HG03460 (cell line): ENCODE results near the gene PRXL2B.
"Not testable (repeated sequence)": the region's sequence is repeated elsewhere in the genome, so short reads cannot be mapped to it uniquely, and the experiment has no call there.

ENCODE experiments used
- ATAC-seq: cut with Tn5 transposase; IDR thresholded peaks from one replicate; pipeline ENCODE4 v1.9.1; 2021; ENCODE audit not compliant: unreplicated experiment

The PRXL2B gene

DNA sequence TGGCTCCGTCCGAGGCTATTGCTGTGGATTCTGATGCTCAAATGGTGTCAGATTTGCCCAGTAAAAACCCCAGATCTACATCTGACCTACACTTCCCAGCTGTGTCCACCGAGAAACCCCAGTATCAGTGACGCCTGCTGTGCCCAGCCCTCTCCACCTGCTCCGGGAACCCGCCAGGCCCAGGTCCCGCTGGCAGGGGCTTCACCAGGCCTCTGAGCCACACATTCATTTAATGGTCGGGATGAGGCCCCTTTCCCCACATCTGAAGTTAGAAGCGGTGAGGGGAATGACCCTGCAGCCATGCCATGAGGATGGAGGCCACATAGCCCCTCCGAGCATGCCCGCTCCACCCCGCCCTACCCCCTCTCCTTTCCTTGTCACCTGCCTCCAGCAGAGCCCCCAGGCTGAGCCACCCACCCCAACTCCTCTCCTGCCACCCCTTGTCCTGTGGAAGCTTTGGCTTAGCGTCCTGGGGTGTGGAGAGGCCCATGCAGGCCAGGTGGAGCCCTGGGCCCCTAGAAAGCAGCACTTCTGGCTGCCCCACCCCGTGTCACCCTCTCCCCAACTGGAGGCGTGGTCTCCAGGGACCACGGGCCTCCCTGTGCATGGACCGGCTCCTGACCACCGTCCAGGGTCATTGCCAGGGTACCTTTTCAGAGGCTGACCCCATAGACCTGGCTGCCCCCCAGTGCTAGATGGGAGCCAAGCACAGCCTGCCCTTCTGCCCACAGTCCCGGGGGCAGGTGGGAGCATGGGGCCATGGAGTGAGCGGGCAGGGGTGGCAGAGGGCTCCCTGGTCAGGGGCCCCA is 22.4 kb upstream of the PRXL2B start:
- no peak for ATAC-seq

DNA sequence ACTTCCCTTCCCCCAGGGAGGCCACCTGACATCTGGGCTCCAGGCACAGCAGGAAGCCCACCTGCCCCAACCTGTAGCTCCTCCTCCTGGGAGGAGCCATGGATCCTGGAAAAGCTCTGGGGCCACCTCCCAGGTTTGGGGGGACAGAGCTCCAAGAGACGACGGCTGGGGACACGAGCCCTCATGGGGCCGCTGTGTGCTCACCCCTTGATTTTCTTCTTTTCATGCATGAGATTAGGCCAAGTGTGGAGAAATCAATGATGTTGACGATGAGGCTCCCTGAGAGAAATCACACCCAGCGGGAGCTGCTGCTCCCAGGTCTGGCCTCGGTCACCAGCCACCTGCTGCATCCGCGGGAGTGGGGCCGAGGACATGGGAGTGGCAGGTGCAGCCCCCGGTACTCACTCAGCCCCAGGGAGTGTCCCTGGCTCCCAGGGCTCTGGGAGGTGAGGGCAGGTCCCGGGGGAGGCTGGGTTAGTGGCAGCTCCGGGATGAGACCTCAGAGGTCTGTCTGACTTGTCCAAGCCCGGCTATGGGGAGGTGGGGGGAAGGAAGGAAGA is 21.7 kb upstream of the PRXL2B start:
- no peak for ATAC-seq

DNA sequence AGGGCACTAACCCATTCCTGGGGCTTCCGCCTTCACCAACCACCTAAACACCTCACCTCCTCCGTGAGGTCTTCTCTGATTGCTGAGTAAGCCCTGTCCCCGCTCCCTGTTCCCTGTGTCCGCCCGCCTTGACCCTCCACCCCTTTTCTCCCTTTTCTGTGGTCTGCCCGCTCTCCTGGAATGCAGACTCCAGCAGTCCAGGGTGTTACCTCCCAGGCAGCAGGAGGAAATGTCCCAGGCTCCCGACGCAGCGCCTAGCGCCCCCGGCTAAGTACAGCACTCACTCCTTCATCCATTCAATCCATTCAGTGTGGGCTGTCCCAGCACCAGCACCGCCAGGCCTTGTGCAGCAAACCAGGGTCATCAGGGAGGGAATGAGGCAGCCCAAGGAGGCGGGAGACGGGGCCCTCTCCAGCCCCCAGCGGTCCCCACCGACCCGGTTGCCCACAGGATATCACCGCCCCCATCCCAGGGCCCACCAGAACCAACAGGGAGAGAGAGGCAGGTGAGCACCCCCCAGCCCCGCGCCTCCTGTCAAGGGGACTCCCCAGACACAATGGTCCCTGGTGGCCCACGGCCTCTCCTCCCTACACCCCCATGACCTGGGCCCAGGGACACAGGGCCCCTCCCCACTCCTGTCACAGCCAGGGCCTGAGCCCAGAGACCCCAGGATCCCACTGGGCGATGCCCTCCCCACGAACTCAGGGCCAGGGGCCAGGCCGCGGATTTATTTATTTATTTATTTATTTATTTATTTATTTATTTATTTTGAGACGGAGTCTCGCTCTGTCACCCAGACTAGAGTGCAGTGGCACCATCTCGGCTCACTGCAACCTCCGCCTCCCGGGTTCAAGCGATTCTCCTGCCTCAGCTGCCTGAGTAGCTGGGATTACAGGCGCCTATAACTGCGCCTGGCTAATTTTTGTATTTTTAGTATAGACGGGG is 20.2 kb upstream of the PRXL2B start:
- ATAC-seq: no peak

DNA sequence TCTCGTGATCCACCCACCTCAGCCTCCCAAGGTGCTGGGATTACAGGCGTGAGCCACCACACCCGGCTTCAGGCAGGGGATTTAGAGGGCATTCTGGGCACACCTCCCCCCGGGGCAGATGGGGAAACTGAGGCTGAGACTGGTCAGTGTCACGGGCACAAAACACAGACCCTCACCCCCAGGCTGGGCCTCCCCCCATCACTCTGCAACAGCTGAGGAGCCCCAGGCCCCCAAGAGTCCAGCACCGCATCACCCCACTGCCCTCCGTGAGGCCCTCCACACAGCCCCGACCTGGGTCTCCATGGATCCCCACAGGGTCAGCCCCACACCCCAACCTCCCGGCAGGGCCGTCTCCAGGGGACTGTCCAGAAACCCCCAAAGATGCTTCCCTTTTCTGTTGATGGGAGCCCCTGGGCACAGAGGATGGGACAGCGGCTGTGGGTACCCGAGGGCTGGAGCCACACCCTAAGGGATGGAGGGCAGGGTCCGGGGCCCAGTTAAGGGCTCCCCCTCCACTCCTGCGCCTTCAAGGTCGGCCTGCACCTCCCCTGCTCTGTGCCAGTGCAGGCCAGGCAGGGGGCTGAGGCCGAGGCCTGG is 19.4 kb upstream of the PRXL2B start:
- ATAC-seq: no peak

DNA sequence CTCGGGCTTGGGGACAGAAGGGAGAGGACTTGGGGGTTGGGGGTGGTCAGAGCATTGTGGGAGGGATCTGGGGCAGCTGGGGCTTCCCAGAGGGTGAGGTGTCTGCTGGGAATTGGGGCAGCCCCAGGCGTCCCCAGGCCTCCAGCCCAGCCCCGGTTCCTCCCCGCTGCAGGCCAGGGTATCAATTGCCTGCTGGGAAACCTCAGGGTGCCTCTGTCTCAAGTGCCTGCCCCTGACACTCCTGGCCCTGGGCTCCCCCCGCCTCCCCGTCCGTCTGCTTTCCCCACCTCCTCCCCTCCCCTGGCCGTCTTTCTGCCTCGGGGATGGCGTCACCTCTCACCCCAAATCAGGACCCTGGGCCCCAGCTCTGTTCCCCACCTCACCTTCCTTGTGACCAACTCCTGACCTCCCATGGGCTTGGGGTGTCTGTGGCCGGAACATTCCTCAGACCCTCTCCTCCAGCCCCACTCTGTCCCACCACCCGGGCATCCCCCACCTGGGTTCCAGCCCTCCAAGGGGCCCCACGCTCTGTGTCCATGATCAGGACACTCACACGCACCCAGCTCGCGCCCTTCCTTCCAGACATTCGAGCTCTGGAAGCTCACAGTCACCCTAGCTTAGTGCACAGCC is 18.3 kb upstream of the PRXL2B start:
- not testable (repeated sequence) for ATAC-seq

DNA sequence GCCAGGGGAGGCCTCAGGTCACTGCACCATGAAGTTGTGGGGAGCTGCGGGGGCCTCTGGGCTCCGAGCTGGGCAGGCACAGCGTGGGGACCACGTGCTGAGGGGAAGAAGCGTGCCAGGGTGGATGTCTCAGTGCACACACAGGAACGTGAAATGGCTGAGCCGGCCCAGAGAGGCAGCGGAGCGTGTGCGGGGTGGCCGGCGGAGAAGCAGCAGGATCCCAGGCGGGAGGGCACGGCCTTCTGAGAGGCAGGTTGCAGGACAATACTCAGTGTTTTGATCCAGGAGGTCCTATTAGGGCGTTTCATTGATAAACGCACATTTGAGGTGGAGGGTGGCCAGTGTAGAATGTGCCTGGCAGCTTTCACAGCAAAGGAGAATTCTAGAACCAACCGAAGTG is 17.5 kb upstream of the PRXL2B start:
- ATAC-seq: no peak

DNA sequence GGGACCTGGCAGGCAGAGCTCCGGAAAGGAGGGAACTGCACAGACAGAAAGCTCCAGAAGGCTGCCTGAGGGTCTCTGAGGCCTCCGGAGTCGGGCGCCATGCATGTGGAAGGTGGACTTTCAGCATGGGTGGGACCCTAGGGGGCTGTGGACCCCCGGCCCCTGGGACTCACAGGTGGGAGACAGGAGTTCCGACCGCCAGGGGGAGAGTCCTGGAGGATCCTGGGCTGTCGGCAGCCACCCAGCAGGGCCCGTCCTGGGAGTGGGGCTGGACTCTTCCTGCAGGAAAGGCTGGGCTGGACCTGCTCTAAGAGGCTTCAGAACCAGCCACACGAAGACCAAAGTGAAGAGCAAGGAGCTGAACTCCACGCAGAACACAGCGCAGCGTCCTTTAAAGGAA is 16.9 kb upstream of the PRXL2B start:
- not testable (repeated sequence) for ATAC-seq

DNA sequence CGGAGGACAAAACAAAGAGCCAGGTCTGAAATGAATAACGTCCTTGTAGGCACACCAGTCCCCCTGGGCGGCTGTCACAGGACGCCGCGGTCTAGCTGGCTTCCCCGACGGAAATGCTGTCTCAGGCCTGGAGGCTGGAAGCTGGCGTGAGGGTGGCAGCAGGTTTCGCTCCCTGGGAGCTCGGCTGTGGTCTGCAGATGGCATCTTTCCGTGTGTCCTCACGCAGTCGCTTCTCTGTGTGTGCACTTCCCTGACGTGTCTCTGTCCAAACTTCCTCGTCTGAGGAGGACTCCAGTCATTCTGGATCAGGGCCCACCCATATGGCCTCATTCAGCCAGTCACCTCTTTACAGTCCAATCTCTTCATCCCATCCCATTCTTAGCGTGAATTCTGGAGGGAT is 16.2 kb upstream of the PRXL2B start:
- no peak for ATAC-seq

DNA sequence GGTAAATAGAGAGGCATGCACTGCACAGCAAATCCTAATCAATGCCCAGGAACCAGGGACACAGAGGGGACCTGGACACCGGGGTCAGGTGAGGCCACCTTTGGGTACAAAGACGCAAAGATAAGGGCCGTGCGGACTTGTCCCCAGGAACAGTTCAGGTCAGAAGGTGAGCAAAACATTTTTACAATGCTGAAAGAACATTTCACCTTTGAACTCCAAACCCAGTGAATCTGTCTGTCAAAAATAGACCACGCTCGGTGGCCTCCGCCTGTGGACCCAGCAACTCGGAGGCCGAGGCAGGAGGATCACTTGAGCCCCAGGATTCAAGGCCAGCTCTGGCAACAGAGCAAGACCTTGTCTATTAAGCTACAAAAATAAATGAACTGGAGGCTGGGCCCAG is 15.2 kb upstream of the PRXL2B start:
- ATAC-seq: no peak

DNA sequence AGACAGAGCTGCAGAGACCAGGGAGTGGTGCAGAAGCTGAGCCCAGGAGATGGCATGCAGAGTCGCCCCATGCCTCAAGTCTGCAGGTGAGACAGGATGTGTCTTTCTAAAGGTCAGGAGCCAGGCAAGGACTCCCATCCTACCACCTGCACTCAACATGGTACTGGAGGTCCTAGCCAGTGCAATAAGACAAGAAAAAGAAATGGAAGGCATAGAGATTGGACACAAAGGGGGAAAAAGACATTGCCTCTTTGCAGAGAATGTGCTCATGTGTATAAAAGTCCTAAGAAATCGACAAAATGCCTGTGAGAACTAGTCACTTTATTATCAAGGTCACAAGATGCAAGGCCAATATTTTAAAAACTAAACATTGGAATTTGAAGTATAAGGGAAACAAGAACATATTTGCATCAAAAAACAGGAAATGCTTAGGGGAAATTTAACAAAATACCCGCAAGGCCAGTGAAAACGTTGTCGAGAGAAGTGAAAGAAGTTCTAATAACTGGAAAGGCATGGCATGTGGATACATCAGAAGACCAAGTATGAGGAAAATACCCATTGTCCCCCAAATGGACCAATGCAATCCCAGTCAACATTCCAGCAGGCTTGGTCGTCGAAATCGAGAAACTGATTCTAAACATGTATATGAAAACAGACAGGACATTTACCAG is 13.2 kb upstream of the PRXL2B start:
- ATAC-seq: no peak

DNA sequence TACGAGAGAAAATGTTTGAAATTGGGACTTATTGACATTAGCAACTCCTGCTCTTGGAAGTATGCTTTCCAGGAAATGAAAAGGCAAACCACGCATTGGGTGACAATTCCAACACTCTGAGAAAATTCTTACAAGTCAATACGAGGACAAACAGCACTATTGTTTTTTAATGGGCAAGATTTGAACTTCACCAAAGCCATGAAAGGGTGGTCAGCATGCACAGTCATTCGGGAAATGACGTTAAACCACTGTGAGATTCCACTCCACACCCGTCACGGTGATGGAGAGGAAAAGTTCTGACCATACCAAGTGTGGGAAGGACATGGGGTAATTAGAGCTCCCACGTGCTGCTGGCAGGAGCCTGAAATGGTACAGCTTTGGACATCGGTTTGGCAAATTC is 12.2 kb upstream of the PRXL2B start:
- no peak for ATAC-seq

DNA sequence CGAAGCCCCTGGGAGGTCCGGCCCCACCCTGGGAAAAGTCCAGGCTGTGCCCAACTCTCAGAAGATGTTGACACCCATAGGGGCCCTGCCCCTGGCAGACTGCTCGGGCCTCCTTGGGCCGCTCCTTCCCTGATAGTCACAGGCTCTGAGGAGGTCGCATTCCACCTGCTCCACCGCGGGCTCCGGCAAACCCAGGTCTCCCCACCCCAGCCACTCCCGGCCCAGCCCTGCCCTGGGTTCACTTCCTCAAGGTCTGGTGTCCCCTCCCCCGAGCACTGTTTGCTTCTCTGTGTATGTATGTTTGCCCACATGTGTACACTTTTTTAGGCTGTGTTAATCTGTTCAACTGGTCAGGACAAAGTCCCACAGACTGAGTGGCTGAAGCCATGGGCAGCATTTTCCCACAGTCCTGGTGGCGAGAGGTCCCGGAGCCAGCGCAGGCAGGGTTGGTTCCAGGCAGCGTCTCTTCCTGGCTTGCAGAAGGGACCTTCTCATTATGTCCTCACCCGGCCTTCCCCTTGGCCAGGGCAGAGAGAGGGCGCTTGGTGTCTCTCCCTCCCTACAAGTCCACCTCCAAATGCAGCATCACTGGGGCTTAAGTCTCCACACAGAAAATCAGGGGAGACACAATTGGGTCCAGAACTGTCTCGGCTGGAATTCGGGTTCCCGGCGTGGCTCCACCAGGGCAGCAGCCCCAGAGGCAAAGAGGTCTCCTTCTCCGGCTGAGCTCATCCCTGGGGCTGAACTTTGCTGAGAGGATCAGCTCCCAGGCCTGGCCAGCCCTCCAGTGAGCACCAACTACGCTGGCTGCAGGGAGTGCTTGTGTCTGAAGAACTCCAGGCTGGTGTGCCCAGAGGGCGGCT is 10.5 kb upstream of the PRXL2B start:
- no peak for ATAC-seq

DNA sequence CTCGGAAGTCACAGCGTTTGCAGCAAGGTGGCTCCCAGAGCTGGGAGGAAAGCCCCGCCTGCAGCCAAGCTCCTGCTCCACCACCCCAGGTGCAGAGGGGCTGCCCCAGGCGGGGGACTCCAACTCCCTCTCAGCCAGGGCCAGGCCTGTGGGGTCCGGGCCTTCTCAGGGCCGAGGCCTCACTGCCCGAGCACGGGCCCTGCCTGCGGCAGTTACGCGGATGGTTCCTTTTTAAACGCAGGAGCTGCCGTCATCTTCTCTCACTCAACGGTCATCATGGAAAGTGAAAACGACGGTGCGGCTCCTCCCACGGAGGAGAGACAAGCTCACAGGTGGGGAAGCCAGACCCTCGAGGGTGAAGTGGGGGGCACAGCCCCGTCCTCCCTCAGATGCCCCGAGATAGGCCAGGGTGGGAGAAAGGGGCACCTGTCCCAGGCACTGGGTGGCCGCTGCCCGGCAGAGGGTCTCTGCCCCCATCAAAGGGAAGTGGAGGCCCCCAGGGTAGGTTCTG is 9.0 kb upstream of the PRXL2B start:
- ATAC-seq: peak; percentile 36

DNA sequence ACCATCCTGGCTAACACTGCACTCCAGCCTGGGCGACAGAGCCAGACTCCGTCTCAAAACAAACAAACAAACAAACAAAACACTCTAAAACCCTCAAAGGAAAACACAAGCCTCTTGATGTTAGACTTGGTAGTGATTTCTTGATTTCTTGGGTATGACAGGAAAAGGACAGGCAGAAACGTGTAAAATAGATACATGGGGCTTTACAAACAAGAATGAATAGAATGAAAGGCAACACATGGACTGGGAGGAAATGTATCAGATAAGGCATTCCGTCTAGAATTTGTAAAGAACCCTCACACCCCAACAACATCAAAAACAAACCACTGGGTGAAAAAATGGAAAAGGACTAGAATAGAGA is 7.8 kb upstream of the PRXL2B start:
- ATAC-seq: no peak

DNA sequence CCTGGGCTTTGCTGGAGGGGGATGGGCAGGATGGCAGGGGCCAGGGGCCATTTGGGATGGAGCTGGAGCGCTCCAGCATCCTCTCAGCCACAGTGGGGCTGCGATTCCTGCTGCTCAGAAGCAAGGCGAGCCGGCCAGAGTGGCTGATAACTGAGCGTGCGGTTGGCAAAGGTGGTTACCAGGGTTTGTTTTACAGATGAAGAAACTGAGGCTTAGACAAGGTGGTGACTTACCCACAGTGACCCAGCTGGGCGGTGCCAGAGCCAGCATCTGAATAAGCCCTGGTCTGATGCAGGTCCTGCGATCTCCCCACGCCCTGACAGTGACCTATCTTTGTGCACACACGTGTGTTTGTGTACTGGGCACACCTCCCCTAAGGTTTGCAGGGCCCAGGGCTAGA is 5.9 kb upstream of the PRXL2B start:
- ATAC-seq: no peak

DNA sequence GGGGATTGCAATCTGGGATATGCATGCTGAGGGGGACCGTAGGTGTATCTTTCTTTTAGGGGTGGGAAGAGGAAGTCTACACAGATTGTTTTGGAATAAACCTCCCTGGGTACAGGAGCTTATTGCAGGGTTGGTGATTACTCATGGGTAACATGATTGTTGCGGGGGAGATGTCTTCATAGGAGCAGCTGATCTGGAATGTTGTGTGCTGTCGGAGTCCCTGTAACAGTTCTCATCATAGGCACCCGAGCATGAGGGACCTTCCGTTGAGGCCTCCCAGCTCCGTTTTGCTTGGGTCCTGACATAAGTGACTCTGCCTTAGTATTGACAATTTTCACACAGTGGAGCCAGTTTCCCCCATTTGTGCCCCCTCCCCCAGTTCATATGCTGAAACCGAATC is 4.2 kb upstream of the PRXL2B start:
- ATAC-seq: no peak

DNA sequence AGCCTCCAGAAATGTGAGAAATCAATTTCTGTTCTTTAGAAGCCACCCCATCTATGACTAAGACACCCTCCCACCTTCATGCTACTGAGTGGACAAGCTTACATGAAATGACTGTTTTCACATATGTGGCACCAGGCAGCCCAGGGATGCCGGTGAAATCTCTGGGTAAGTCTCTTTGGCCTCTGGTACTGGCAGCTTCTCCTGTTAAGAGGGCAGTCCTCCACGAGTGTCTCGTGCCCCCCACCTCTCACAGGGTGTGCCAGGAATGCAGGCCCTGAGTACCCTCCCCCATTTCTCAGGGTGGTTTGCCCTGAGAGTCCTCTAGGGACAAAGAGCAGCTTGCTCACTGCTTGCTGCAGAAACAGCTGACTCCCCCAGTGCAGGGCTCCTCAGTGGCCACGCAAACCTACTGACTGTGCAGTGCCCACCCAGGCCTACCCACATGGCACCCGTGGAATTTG is 3.2 kb upstream of the PRXL2B start:
- no peak for ATAC-seq

DNA sequence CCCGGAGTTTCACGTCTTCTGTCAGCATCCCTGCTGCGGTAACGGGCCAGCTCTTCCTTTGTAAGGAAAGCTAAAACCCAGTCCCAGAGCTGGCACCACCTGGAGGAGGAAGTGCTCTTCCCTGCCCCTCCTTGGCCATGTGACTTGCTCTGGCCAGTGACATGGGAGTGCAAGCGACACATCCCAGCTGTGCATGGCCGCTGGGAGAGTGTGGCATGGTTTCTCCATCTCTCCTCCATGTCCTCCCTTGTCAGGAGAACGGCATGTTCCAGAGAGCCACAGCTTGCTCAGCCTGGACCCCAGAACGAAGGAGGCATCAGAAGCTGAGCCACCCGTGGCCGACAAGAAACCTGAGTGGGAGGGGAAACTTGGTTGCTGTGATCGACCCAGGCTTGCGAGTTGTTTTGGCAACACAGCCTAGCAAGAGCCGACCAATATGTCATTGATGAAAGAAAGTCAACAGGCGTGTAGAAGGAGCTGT is 2.7 kb upstream of the PRXL2B start:
- ATAC-seq: no peak

DNA sequence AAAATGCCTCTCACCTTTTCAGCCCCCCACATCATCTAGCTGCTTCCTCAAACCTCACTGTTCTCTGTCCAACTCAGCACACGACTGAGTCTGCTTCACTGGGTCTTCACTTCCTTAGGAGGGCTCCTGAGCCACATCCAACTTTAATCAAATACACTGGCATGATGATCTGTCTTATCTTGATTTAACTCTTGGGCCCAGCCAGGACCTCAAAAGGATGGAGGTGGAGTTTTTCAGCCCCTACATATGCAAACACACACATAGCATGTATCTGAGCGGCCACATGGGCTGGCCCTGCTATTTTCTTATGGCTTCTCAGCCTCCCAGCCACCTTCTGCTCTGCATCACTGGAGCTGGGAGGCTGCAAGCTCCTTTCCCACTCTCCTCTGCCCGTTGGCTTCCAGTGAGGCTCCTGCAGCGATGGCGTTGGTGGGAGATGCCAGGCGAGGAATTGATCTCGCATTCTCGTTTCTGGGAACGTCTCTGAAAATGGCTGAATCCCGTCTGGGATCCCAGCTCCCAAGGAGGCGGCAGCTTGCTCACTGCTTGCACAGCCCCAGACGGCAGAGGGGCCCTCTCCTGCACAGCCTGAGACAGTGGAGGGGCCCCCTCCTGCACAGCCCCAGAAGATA is 1.8 kb upstream of the PRXL2B start:
- ATAC-seq: no peak
